Mucosa of stomach (tissue), 1 donor: Measurements from ENCODE around the gene GMPS.

Source experiments
- H3K27me3 ChIP-seq: one replicate; pipeline ENCODE4 v1.7.0; 2013; ENCODE audit warnings: mild to moderate bottlenecking, low read length; ENCODE audit not compliant: control insufficient read depth, insufficient read depth
- H3K36me3 ChIP-seq: one replicate; pipeline ENCODE4 v1.7.0; 2013; ENCODE audit warnings: low read length; ENCODE audit not compliant: control insufficient read depth, insufficient read depth
- H3K4me1 ChIP-seq: one replicate; pipeline ENCODE4 v1.7.0; 2013; ENCODE audit warnings: mild to moderate bottlenecking, low read length; ENCODE audit not compliant: control insufficient read depth, insufficient read depth
- H3K4me3 ChIP-seq: one replicate; pipeline ENCODE4 v1.7.0; 2013; ENCODE audit warnings: low read length
- H3K9ac ChIP-seq: one replicate; pipeline ENCODE4 v1.7.0; 2013; ENCODE audit warnings: mild to moderate bottlenecking, low read length, moderate library complexity
- H3K9me3 ChIP-seq: one replicate; pipeline ENCODE4 v1.7.0; 2013; ENCODE audit warnings: mild to moderate bottlenecking, low read length, moderate library complexity; ENCODE audit not compliant: control insufficient read depth
- donor health status: Pancreatic carcinoma.

The GMPS gene

GRCh38 chr3:155989536-155989935 is 119.1 kb downstream of the GMPS start:
- H3K9me3 ChIP-seq = no peaks in the 10 kb centered on the region
- no peaks in the 10 kb centered on the region for H3K27me3 ChIP-seq
- no peaks in the 10 kb centered on the region for H3K36me3 ChIP-seq
- H3K4me3 ChIP-seq = no peak overlapping the region
- no peaks in the 10 kb centered on the region for H3K4me1 ChIP-seq
- no peak overlapping the region for H3K9ac ChIP-seq

GRCh38 chr3:155991212-155991611 is 120.8 kb downstream of the GMPS start:
- no peak overlapping the region for H3K4me3 ChIP-seq

GRCh38 chr3:155991847-155992246 is 121.4 kb downstream of the GMPS start:
- Histone ChIP-seq H3K27me3 (no peaks in the 10 kb centered on the region), H3K4me1 (no peaks in the 10 kb centered on the region), H3K9me3 (no peaks in the 10 kb centered on the region), H3K4me3 (no peak overlapping the region), H3K36me3 (no peaks in the 10 kb centered on the region), H3K9ac (no peak overlapping the region)

More at GRCh38 chr3:155991212-155991611, 120.8 kb downstream of the GMPS start:
- H3K9me3 ChIP-seq = no peaks in the 10 kb centered on the region
- H3K27me3 ChIP-seq = no peaks in the 10 kb centered on the region
- no peaks in the 10 kb centered on the region for H3K36me3 ChIP-seq
- no peak overlapping the region for H3K9ac ChIP-seq
- no peaks in the 10 kb centered on the region for H3K4me1 ChIP-seq
